GM23338 (cell line): ENCODE measurements around the gene GNAO1. TPM values are rescaled to one million over a fixed set of nuclear protein-coding genes. Genes with fewer than 3 reads are reported as not detected.

Experiments
- ATAC-seq: fragments of 200-7000 bp; cut with Tn5 transposase; 3 replicates; pipeline ENCODE4 v1.9.1; 2020
- DNase-seq: peaks from one replicate; pipeline ENCODE4 v3.0.0-alpha.2; 2015; ENCODE audit warnings: low spot score
- H2AFZ ChIP-seq: fragments of 200-600 bp; sonication (generic); 2 replicates; pipeline ENCODE4 v1.8.0; 2016; ENCODE audit warnings: antibody characterized with exemption, mild to moderate bottlenecking, moderate library complexity
- H3F3A ChIP-seq: fragments of 200-600 bp; sonication (generic); replicated peaks from 2 replicates; pipeline ENCODE4 v1.8.0; 2017; ENCODE audit warnings: antibody characterized with exemption, mixed run types, low read depth
- H3K27ac ChIP-seq: fragments of 200-600 bp; sonication (generic); 2 replicates; pipeline ENCODE4 v1.6.1; 2016; ENCODE audit warnings: low read depth
- H3K27me3 ChIP-seq: fragments of 200-600 bp; sonication (generic); 2 replicates; pipeline ENCODE4 v1.8.0; 2016; ENCODE audit warnings: mild to moderate bottlenecking, mixed run types, moderate library complexity; ENCODE audit not compliant: insufficient read depth
- H3K36me3 ChIP-seq: fragments of 200-600 bp; sonication (generic); 2 replicates; pipeline ENCODE4 v1.8.0; 2016; ENCODE audit warnings: mild to moderate bottlenecking; ENCODE audit not compliant: insufficient read depth
- H3K4me1 ChIP-seq: fragments of 200-600 bp; sonication (generic); 2 replicates; pipeline ENCODE4 v1.8.0; 2016; ENCODE audit warnings: mild to moderate bottlenecking, moderate library complexity; ENCODE audit not compliant: insufficient read depth
- H3K4me2 ChIP-seq: fragments of 200-600 bp; sonication (generic); 2 replicates; pipeline ENCODE4 v1.7.1; 2017; ENCODE audit warnings: mixed run types
- H3K4me3 ChIP-seq: fragments of 200-600 bp; sonication (generic); 2 replicates; pipeline ENCODE4 v1.6.1; 2016; ENCODE audit warnings: mixed run types
- H3K79me2 ChIP-seq: fragments of 200-600 bp; sonication (generic); replicated peaks from 2 replicates; pipeline ENCODE4 v1.8.0; 2017; ENCODE audit warnings: mild to moderate bottlenecking; ENCODE audit not compliant: insufficient read depth
- H3K9me2 ChIP-seq: fragments of 200-600 bp; sonication (generic); 2 replicates; pipeline ENCODE4 v1.8.0; 2017; ENCODE audit not compliant: insufficient read depth
- H4K20me1 ChIP-seq: fragments of 200-600 bp; sonication (generic); replicated peaks from 2 replicates; pipeline ENCODE4 v1.8.0; 2017; ENCODE audit warnings: mild to moderate bottlenecking; ENCODE audit not compliant: insufficient read depth
- H3K27ac Mint-ChIP-seq: 2 replicates; pipeline ENCODE4 v1.8.0; 2020; ENCODE audit warnings: inconsistent platforms, mild to moderate bottlenecking, moderate library complexity, mixed read lengths
- H3K27me3 Mint-ChIP-seq: 3 replicates; pipeline ENCODE4 v1.8.0; 2022; ENCODE audit warnings: low read depth, mild to moderate bottlenecking, moderate library complexity, mixed read lengths, inconsistent platforms; ENCODE audit not compliant: insufficient read depth, poor library complexity
- H3K36me3 Mint-ChIP-seq: 3 replicates; pipeline ENCODE4 v1.8.0; 2021; ENCODE audit warnings: low read depth, mild to moderate bottlenecking, inconsistent platforms, moderate library complexity, mixed read lengths
- H3K4me1 Mint-ChIP-seq: 3 replicates; pipeline ENCODE4 v1.8.0; 2020; ENCODE audit warnings: mild to moderate bottlenecking, inconsistent platforms, mixed read lengths
- H3K4me3 Mint-ChIP-seq: 3 replicates; pipeline ENCODE4 v1.8.0; 2021; ENCODE audit warnings: moderate library complexity, mild to moderate bottlenecking, inconsistent platforms, mixed read lengths
- H3K9me3 Mint-ChIP-seq: 3 replicates; pipeline ENCODE4 v1.8.0; 2020; ENCODE audit warnings: moderate library complexity, mild to moderate bottlenecking, inconsistent platforms, mixed read lengths
- EZH2 ChIP-seq: fragments of 200-600 bp; sonication (generic); IDR thresholded peaks from one replicate; pipeline ENCODE4 v1.8.0; 2017; ENCODE audit warnings: antibody characterized with exemption, mild to moderate bottlenecking, low read depth; ENCODE audit not compliant: unreplicated experiment
- STAT1 ChIP-seq: IDR thresholded peaks from one replicate; pipeline ENCODE4 v1.6.1; 2016; ENCODE audit warnings: antibody characterized with exemption; ENCODE audit not compliant: unreplicated experiment
- ZNF331 ChIP-seq: fragments of 250-450 bp; sonication (Bioruptor Pico); IDR thresholded peaks from 2 replicates; pipeline ENCODE4 v1.5.0; 2020; ENCODE audit warnings: low read depth, mild to moderate bottlenecking, moderate library complexity
- polyA plus RNA-seq: library from polyadenylated mRNA; unstranded; fragments of >200 nt; fragmentation: Nextera tagmentation; extraction: Ambion mirVana; gene quantifications from 2 replicates; pipeline ENCODE4 v1.2.1, GENCODE V29; 2016
- total RNA-seq: library from RNA; depleted of rRNA; stranded (reverse); fragments of >200 nt; shearing (Covaris generic); gene quantifications from 2 replicates; pipeline ENCODE4 v1.2.3, GENCODE V29; 2014
- TF ChIP-seq, protein P1 (sequence below): IDR thresholded peaks from one replicate; pipeline ENCODE4 v1.6.1; 2018; ENCODE audit warnings: antibody characterized with exemption; ENCODE audit not compliant: unreplicated experiment
- TF ChIP-seq, protein P2 (sequence below), 2 experiments: fragments of 200-600 bp in 1 of 2; sonication (generic) in 1 of 2; conservative IDR thresholded peaks; 2 replicates each; pipeline versions ENCODE4 v1.5.1 to v1.6.1; 2016 to 2017; ENCODE audit warnings: antibody characterized with exemption in 2 of 2, low read depth in 2 of 2, mild to moderate bottlenecking in 2 of 2, moderate library complexity in 1 of 2
- TF ChIP-seq, protein P3 (sequence below): IDR thresholded peaks from 2 replicates; pipeline ENCODE4 v1.6.1; 2016; ENCODE audit warnings: antibody characterized with exemption

Gene GNAO1
- total and polyA plus RNA-seq, 2 experiments from 2014 or later = 6.5 to 24.8 TPM

DNA sequence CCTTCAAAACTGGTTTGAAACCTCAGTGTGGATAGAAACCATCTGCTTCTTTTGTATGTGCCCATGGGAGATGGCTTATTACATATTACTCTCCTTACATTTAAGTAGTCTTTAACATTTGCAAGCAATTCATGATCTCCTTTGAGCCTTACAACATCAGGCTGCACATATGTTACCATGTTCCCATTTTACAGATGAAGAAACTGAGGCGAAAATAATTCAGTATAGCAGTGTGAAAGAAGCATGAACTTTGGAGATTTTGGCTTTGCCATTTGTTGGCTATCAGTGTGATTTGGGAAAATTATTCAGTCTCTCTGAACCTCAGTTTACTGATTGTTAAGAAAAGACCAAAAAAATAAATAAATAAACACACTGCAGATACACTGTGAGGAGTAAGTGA lies 15.7 kb downstream of the GNAO1 start (continued):
- TF ChIP-seq, protein P1, sequence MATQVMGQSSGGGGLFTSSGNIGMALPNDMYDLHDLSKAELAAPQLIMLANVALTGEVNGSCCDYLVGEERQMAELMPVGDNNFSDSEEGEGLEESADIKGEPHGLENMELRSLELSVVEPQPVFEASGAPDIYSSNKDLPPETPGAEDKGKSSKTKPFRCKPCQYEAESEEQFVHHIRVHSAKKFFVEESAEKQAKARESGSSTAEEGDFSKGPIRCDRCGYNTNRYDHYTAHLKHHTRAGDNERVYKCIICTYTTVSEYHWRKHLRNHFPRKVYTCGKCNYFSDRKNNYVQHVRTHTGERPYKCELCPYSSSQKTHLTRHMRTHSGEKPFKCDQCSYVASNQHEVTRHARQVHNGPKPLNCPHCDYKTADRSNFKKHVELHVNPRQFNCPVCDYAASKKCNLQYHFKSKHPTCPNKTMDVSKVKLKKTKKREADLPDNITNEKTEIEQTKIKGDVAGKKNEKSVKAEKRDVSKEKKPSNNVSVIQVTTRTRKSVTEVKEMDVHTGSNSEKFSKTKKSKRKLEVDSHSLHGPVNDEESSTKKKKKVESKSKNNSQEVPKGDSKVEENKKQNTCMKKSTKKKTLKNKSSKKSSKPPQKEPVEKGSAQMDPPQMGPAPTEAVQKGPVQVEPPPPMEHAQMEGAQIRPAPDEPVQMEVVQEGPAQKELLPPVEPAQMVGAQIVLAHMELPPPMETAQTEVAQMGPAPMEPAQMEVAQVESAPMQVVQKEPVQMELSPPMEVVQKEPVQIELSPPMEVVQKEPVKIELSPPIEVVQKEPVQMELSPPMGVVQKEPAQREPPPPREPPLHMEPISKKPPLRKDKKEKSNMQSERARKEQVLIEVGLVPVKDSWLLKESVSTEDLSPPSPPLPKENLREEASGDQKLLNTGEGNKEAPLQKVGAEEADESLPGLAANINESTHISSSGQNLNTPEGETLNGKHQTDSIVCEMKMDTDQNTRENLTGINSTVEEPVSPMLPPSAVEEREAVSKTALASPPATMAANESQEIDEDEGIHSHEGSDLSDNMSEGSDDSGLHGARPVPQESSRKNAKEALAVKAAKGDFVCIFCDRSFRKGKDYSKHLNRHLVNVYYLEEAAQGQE = no peak
- no peak for TF ChIP-seq EZH2
- no peak for TF ChIP-seq ZNF331 (CRISPR knock-in tag)
- no peak for TF ChIP-seq STAT1

DNA sequence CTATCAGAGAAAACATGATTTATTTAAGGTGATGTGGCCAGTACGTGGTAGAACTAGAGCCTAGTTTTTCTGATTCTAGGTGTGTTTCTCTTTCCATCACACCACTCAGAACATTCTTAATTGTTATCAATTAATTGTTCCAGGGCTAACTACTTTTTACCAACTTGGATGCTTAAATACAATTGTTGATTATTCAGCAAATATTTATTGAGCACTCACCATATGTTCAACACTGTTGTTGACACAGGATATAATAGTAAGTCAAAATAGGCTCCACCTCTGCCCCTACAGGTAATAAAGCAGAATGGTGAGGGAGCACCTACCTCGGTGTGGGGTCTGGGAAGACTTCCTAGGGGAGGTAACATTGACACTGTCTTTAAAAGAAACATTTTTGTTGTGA lies 16.1 kb downstream of the GNAO1 start:
- peaks cover 19% of the 10 kb centered on the region for H3K4me1 Mint-ChIP-seq
- no peaks in the 10 kb centered on the region for H3K36me3 Mint-ChIP-seq
- no peak overlapping the region for H2AFZ ChIP-seq
- H3K9me2 ChIP-seq = no peaks in the 10 kb centered on the region
- H3K27ac ChIP-seq = no peak overlapping the region
- ATAC-seq (no peak; the same call in 2 of the 3 replicates), DNase-seq (no peak)
- peaks cover 26% of the 10 kb centered on the region for H3K4me1 ChIP-seq
- H3K36me3 ChIP-seq = no peaks in the 10 kb centered on the region
- no peak overlapping the region for H3K4me3 ChIP-seq
- H3K27me3 Mint-ChIP-seq = no peaks in the 10 kb centered on the region
- H3K27me3 ChIP-seq = no peaks in the 10 kb centered on the region
- H3K9me3 Mint-ChIP-seq = no peaks in the 10 kb centered on the region
- H3K4me3 Mint-ChIP-seq = no peak overlapping the region
- TF ChIP-seq, protein P2, sequence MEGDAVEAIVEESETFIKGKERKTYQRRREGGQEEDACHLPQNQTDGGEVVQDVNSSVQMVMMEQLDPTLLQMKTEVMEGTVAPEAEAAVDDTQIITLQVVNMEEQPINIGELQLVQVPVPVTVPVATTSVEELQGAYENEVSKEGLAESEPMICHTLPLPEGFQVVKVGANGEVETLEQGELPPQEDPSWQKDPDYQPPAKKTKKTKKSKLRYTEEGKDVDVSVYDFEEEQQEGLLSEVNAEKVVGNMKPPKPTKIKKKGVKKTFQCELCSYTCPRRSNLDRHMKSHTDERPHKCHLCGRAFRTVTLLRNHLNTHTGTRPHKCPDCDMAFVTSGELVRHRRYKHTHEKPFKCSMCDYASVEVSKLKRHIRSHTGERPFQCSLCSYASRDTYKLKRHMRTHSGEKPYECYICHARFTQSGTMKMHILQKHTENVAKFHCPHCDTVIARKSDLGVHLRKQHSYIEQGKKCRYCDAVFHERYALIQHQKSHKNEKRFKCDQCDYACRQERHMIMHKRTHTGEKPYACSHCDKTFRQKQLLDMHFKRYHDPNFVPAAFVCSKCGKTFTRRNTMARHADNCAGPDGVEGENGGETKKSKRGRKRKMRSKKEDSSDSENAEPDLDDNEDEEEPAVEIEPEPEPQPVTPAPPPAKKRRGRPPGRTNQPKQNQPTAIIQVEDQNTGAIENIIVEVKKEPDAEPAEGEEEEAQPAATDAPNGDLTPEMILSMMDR (conservative IDR thresholded peaks at IDR 0.05; ENCODE audit: low read depth in 2 of 2) = peak in 1 of 2 experiments; percentile 18; a peak in 2 of 4 replicates
- TF ChIP-seq, protein P3, sequence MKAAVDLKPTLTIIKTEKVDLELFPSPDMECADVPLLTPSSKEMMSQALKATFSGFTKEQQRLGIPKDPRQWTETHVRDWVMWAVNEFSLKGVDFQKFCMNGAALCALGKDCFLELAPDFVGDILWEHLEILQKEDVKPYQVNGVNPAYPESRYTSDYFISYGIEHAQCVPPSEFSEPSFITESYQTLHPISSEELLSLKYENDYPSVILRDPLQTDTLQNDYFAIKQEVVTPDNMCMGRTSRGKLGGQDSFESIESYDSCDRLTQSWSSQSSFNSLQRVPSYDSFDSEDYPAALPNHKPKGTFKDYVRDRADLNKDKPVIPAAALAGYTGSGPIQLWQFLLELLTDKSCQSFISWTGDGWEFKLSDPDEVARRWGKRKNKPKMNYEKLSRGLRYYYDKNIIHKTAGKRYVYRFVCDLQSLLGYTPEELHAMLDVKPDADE = no peak
- TF ChIP-seq ZNF331 (CRISPR knock-in tag) = no peak
- peaks cover 49% of the 10 kb centered on the region for H3K79me2 ChIP-seq
- H3K27ac Mint-ChIP-seq = no peak overlapping the region
- H3K4me2 ChIP-seq = no peak overlapping the region
- H4K20me1 ChIP-seq = peaks cover 6% of the 10 kb centered on the region; the same call in 1 of the 2 replicates
- H3F3A ChIP-seq = no peaks in the 10 kb centered on the region
